NCI-H1930 (cell line): ENCODE results near the gene NEUROD1.

Source experiments
- DNase-seq, 2 experiments: peaks; one replicate each; lab custom pipeline; 2025; lab: John Stamatoyannopoulos, UW

Gene NEUROD1

DNA sequence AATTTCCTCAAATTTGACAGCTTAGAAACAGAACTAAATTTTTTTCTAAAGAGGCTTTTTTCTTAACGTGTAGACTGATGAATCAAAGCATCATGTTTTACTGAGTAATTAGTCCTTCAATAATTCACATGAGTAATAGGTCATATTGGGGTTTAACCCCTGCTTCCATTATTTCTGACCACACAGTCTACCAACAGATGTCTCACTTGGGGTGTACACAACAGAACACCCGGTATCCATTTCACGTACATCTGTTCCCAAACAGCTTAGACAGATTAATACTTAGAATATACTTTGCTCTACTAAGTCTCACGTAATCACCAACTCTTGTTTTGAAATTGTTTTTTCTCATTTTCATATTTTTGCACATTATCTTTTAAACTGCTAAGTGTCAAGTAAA lies 38.2 kb downstream of the NEUROD1 start:
- no peak for DNase-seq

DNA sequence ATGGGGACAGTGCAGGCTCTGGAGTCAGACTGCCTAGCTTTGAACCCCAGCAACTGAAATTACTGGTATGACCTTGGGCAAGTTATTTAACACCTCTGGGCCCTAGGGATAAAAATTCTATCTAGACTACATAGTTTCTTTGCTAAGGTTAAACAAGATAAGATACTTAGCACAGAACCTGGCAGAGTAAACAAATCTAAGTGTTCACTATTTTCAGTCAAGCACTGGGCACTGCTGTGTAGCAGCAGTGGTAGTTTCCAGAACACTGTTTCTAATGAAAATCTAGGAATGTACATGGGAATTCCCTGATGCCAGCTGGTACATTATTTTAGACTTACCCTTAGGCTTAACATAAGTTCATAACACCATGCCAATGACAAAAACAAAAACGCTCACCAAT lies 40.6 kb downstream of the NEUROD1 start:
- DNase-seq, result no peak

DNA sequence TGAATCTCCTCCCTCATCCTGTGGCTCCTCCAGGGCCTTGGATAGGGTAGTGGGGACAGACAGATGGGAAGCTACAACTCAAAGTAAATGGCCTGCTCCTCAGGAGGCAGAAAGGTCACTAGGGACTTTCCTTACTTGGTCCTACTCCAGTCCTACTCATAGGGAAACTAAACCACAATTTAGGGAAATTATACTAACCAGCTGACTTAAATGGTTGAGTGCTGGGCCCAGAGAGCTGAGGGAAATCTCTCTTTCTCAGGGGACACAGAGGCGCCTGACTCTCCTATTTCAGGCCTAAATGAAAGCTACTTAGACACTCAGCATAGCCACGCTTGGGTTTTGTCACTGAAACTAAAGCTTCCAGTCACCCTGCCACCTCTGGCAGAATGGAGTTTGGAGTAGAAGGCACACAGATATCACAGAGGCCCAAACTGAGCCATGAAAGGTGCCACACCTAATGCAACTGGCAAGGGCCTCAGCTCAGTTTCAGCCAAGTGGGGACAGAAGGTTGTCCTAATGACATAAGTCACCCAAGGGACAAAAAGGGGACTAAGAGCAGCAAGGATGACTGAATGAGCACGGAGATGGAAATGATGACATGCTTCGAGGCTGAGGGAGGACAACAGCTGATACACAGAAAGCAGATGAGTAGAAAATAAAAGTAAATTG lies 47.5 kb downstream of the NEUROD1 start:
- no peak for DNase-seq

DNA sequence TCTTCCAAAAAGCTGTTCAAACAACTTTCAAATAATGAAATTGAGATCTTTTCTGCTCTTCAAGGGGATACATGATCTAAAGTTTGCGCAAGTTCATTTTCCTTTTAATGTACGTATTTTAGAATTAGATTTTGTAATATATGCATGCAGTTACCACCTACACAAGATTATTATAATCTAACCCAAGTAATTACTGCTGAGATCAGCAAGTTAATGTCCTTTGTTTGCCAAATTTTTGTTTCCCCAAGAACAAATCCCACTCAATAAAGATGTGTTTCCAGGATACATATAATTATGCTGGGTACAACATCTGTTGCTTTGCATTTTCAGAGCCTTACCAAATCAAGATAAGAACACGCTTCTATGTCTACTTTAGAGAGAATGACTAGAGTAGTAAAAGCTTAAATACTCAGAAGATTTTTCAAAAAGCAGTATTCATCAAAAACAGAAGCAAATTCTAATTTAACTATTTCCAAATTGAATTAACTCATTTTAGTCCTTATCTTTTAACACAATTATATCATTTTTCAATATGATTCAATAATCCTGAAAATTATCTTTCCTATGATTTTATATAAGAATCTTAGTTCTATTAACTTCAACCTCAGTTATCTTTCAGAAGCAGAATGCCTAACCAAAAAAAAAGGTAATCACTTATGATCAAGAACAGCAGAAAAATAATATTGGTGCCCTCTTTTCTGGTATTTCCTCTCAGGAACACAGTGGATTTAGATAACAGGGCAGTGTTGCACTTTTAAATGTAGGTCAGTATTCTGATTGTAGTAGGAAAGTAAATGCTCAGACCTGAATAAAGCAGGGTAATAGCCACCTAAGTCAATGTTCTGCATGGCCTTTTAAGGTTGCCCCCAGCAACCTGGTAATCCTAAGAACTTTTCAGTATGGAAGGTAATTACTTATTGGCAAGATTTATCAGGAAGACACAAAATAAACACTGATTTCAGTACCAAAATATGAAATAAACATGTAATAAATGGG lies 51.4 kb downstream of the NEUROD1 start:
- no peak for DNase-seq

DNA sequence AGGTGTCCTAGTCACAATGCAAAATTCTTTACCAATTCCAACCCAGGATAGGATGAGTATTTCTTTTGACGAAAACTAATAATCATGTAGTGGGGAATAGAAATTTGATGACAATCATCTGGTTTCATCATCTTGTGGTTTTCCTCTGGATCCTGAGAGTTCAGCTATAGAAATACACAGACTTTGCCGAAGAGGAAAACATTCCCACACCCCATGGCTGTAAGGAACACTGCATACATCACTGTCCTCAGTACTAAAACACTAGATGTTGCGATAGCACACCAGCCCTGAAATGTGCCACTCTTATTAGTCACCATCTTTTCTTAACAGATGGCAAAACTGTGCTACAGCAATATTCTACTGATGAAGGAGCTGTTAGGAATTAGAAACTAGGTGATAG lies 52.8 kb downstream of the NEUROD1 start:
- no peak for DNase-seq

GRCh38 chr2:181626671-181627070 lies 53.6 kb downstream of the NEUROD1 start:
- no peak for DNase-seq
